NCI-H82 treated with DMSO at 0.1 percent for 48 hours (cell line): Measurements from ENCODE around the gene DPP6.

Source experiments
- DNase-seq: peaks from one replicate; lab custom pipeline; 2025; ENCODE audit not compliant: unreplicated experiment; lab: John Stamatoyannopoulos, UW

DPP6 gene

DNA sequence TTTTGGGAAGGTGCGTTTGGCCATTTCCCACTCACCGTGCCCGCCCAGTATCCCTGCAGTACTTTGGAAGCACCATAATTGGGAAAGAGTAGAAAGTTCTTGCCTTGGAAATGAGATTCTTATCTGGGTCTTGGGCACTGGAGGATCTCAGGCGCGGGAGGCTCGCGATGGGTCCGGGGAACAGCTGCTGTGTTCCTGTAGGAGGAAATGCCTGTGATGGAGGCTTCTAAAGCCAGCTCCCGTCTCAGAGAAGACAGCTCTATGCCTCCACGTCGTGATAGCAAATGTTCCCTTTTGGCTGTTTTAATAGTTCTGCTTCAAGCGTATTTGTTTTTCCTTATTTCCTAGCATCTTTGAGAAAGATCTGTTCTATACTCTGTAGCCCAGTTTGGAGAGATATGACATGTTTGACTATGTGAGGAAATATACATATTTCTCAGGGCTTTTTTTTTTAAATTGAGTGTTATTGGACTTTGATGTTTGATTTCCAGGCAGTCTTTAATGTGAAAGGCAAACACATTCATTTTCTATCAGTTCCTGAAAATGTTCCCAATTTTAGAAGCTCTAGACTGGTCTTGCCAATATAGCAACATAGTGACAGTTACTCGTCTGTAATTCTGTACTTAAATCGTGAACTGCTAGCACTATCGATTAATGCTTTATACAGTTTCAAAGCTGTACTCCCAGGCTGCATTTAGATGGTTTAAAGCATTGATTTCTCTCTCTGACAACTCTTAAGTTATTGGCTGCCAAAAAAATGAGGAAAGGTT lies 280.8 kb downstream of the DPP6 start:
- no peak for DNase-seq

DNA sequence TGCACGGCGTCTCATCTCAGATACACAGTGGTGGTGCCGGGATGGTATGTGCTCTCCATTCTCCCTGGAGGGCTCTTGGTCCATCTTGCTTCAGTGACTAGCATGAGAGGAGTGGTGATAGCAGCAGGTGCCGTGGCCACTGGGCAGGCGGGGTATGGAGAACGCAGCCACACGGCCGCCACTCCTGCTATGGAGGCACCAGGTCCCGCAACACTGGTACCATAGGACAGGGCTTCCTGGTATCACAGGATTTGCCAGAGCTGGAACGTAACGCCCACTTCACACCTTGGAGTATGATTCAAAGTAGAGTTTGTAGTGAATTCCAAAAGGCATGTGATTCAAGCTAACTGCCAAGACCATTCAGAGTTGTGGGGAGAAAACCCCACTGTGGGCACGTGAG lies 284.1 kb downstream of the DPP6 start:
- no peak for DNase-seq

DNA sequence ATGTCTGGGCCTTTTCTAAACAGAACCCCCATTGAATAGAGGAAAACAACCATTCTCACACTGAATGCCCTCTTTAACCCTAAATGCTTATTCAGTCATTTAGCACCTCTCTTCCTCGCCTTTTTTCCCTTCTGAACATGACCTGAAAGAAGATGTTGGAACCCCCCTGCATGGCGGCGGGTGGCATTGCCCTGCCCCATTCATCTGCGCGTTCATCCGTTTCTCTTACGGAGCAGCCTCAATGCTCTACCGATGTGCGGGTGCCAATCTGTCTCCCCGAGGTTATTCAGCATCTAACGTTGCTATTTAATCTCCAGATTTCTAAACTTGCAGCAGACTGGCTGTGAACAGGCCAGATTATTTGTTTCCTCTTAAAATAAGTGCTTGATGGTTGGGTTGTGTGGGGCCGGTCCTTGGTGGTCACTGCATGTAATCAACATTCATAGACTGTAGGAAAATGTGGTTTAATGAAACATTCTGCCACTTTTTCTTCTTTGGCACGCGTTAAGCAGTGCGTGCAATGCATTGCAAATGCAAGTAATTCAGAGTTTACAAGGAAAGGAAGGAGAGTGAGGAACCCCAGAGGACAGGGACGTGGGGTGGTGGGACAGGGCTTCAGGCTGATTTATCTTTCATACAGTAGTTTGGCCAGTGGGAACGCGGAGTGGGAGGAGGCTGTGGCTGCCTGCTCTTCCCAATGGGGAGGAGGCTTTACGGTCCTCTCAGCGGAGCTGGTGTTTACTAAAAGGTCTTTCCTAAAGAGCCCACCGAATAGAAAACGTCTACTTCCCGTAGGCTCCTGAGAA lies 286.7 kb downstream of the DPP6 start:
- no peak for DNase-seq

DNA sequence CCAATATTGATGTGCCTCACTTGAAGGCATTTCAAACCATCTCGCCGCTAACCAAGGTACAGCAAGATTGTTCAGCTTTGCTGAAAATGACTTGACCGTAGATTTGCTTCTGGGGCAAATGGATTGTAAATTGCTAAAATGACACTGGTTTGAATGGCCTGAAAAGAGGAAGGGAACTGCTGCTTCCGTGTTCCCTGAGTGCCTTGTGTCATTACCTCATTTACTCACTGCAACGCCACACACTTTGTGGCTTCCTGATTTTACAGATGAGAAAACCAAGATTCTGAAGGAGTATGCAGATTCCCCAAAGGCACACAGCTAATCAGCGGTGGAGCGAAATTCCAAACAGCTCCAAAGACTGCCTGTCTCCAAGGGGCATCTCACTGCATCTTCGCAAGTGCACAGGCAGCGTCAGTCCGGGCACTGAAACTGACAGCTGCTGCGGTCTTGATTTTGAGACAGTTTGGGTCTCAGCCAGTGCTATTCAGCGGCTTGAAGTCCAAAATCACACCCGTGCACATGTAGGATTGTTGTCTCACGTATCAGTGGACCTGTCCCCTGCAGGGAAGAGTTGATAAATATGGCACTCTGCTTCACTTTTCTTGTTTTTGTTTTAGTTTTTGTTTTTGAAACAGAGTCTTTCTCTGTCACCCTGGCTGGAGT lies 290.9 kb downstream of the DPP6 start:
- DNase-seq: no peak

DNA sequence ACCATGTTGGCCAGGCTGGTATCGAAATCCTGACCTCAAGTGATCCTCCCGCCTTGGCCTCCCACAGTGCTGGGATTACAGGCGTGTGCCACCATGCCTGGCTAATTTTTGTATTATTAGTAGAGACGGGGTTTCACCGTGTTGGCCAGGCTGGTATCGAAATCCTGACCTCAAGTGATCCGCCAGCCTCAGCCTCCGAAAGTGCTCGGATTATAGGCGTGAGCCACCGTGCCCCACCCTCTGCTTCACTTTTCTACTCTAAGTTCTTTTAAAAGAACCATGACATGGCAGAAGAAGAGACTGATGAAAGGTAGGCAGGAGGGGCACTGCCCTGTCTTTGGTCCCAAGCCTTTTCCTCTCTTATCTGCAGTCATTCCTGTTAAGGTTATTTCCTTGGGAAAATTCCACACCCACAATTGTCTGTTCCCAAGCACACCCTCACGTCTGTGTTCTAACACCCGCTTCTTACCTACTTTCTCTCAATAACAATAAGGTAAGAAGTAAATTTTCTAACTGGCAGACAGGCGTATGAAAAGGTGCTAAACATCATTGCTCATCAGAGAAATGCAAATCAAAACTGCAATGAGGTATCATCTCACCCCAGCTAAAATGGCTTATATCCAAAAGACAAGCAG lies 291.7 kb downstream of the DPP6 start:
- DNase-seq: no peak

DNA sequence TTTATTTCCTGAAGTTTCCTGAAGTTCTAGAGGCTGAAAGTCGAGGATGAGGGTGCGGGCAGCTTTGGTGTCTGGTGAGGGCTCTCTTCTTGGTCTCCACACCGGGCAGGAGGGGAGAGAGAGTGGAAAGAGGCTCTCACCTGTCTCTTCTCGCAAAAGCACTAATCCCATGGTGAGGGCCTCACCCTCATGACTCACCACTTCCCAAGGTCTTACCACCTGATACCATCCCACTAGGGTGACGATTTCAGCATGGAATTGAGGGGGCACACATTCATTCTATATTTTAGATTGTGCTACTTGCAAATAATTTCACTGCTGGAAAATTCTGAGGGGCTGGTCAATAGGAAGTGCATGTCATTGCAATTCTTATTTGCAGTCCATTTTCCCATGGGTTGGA lies 292.9 kb downstream of the DPP6 start:
- DNase-seq: no peak

DNA sequence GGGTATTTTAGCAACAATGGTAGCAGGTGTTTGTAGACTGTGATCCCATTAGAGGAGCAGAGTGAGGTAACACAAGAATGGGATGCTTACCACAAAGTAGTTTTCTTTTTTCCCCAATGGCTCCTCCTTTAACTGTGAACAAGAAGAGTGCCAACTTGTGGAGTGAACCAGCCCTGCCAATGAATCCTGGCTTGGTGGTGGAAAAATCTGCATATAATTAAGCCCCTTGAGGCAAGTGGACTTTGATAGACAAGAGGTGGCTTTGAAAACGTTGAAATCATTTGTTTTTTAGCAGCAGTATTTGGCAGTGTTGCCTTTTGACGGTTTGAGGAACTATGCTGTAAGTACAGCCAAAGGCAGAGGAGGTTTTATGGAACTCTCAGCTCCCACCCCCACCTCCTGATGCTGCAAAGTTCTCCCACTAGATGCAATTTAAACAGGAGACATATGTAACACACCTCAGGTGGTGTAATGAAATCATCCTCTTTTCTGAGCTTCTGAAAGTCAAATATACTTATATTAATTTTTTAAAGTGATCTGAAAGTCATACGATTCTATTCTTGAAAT lies 295.6 kb downstream of the DPP6 start:
- no peak for DNase-seq

DNA sequence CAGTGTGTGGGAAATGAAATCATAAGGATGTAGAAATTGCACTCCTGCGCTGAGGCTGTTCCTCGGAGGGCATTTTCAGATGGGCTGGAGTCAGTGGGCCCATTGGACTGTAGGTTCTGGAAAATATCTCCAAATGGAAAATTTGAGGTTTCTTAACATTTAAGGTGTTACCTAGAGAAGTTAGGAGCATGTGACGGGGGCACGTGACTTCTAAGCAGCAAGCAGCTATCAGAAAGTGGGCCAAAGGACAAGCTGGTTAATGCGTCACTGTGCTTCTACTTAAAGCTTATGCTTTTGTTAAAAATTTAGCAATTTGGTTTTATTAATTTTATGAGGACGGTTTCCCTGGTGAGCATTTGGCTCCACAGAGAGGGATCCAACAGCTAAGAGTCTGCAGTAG lies 298.7 kb downstream of the DPP6 start:
- DNase-seq: no peak

DNA sequence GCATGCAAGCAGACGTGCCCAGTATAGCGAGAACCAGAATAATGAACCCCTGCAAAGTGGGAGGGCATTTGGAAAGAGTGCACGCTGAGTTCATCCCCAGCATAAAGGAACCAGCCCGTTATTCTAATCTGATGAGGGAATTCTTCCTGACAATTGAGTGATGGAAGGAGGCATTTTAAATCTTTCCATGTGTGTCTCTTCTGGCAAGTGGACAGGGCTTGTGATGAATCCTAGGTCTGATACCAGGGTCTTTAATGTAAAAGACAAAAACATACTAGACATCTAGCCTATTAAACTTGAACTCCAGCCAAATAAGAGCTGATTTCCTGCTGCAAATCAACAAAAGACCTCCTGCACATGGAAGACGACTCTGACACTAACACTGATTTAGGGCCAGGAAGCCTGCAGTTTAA lies 301.2 kb downstream of the DPP6 start:
- no peak for DNase-seq

DNA sequence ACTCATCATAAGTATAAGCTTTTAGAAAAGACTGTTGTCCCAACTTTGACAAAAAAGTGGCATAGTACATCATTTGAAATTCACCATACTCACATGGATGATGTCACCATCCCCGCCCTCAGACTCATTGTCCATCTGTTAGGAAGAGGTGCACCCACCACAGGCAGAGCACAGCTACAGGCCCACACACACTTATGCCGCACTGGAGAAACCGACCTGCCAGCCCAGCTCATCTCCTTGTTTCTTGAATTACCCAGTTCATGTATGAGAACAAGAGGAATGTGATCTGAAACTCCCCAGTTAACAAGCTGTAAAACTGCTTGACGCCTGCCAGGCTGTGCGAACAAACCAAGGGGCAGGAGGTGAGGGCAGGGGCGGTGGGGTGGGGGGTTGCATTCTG lies 312.0 kb downstream of the DPP6 start:
- no peak for DNase-seq

DNA sequence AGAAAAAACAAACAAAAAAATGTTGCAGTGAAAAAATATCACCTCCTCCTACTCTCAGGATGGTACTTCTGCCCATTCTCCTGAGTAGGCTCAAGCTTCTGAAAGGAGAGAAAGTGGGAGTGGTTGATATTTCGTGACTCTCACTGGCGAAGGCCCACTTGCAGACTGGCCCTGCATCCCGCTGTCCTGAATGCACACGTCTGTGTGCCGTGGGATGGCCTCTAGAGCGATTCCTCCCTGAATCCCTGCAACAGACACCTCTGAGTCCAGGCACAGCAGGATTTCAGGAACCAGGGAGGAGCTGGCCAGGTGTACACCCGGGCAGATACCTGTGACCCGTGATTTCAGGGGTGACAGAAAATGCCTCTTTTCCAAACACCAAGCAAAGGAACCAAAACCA lies 319.2 kb downstream of the DPP6 start:
- DNase-seq: no peak

DNA sequence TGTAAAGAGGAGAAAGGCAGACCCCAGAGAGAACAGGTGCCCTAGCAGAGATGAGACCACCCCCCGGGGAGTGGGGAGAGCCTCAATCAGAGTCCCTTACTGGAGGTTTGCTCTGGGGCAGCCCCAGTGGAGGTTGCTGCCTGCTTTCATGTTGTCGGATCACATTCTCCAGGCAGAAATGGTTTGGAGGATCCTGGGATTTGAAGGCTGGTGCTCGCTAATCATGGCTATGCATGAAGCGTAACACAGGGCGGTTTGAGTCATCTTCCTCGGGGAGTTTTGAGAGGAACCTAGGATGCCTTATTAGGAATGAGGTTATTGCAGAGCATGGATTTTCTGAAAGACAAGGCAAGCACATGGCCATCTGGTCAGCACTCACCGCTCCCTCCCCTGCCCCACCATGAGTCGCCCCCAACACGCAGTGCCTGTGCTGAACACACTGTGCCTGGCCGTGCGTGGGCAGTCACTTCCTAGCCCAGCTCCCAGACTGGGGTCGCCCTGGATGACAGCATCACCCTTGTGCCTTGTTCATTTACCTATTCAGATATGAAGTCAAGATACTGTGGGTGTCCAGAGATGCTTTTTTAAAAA lies 319.9 kb downstream of the DPP6 start:
- no peak for DNase-seq

DNA sequence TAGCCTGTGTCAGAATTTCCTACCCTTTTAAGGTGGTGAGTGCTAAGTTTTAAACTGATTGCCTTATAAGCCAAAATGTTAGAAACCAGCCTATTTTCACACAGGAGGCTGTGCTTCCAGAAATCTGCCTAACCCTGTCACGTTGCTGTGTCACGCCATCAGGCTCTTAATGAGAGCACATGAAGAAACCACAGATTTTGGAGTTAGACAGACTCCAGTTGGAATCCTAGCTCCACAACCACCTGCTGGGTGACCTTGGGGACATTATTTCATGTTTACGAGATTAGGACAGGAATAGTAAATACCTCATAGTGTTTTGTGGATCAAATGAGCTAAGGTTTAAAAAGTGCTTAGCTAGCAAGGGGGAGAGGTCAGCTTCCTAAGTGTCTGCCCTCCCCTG lies 321.8 kb downstream of the DPP6 start:
- no peak for DNase-seq

DNA sequence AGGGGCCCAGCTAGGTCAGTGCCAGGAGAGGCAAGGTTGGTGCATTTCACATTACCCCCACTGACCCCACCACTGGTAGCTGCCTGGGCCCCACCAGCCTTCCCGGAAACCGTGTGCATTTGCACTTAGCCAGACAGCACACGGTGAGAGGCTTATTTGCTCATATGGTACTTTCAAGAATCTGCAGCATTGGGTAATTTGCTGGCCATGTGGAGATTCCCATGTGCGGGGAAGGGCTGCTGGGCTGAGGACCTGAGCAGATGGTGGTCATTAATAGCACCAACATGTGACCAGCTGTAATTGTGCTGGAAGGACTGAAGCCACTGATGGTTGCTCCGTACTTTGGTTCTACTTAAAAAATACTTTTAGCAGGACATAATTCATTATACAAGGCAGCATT lies 323.8 kb downstream of the DPP6 start:
- no peak for DNase-seq

DNA sequence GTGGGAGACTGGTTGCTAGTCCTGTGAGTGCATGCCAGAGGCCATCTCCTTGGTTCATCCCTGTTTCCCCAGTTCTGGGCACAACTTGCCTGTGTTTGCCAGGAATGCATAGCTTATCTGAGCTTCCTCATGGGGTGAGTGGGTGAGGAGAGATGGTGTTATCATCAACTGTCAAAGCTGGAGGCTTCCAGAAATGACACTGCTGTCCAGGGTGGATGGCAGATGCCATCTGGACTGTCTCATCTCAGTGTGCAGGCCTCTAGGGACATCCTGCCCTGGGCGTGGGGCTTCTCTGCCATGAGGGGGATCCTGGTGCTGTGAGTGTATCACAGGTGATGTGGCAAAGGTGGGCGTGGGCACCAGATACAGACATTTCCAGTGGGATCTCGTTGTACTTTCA lies 328.6 kb downstream of the DPP6 start:
- no peak for DNase-seq

DNA sequence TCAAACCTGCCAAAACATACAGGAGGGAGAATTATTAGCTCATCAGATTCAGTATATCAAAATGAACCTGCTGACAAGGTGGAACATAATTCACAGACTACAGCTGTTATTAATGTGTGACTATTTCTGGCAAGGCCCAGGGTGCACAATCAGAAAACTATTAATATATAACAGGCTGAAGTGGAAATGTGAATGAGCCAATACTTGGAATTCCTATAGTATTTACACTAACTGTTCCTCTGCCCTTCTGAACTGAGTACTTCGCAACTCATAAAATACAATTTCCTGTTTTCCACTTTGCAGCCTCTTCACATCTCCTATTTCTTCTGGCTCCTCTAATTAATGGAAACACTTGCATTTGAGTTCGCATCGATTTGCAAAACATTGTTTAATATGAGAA lies 330.8 kb downstream of the DPP6 start:
- DNase-seq: no peak

DNA sequence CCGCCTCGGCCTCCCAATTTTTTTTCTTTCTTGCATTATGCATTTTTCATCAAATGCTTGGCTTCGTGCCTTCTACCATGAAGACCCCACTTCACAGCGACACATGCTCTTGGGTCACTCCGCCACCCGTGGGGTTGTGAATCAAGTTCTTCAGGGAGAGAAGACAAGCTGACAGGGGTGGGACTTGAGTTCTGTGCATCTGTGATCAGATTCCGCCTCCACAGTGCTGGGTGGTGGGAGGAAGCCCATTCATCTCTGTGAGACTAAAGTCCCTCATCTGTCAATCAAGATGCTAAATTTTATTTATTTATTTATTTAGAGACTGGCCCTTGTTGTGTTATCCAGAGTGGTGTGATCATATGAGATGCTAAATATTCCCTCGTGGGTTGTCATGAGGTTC lies 333.0 kb downstream of the DPP6 start:
- DNase-seq: no peak

DNA sequence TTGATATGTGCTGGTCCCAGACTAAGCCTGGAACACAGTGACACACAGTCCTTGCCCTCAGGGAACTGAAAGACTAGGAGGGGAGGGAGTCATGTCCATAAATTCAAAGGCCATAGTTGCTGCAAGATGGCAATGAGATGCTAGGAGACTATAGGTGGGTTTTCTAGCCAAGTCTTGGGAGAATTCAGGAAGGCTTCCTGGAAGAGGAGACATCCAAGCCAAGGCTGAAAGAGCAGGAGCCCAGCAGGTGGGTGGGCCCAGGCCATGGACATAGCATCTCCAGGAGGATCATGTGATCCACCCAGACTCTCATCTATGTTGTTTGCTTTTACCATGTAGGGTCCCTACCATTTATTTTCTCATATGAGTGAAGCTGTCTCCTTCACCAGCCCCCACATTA lies 335.1 kb downstream of the DPP6 start:
- no peak for DNase-seq

DNA sequence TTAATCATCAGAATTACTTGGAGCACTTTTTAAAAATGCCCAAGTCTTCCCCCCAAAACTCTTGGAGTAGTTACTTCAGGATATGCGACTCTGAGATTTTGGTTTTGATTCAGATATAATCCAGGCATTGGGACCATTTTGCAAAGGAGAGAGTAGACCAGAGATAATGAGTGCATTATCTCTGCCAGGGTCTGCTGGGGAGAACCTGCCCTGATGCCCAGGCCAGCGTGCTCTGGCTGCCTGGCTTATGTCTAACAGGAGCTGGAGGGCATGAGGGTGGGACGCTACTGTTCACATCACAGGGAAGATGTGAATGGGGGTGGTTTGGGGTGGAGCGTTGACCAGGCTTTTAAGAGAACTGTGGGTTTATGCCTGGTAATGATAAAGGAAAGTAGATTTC lies 336.2 kb downstream of the DPP6 start:
- DNase-seq: no peak

DNA sequence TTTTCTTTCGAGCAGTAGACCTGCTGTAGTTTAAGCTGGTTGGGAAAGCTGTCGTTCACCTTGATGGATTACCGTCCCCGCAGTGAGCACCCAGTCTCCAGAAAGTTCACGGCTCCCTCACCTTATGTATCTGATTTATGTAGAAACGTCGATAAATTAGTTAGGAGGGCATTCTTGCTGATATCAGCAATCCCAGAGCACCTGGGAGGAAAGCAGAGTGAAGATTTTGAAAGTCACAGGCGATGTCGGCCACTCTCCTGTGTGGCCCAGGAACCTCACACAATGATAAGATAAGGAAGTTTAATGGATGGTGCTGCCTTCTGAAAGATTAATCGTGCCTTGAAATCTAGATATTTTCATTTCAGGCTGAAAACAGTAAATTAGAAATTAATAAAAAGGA lies 336.8 kb downstream of the DPP6 start:
- DNase-seq: no peak

DNA sequence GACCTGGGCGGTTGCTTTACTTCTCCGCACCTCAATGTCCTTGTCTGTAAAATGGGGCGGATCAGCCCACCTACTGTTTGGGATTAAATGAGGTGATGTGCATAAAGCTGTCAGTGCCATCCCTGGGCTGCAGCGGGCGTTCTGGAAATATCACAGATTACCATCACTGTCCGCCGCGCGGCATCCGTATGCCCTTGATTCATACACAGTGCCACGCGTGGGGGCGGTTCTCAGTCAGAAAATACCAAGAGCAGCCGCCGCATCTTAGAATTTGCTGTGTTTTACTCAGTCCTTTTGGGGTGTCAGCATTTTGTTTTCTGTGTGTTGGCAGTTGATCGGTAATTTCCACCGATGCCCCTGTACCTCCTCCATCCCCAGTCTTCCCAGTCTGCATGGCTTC lies 338.8 kb downstream of the DPP6 start:
- DNase-seq: no peak
